Right atrium auricular region (tissue), 2 donors: ENCODE measurements around the gene NUAK2. TPM values are rescaled to one million over a fixed set of nuclear protein-coding genes. Genes with fewer than 3 reads are reported as not detected.

Experiments
- DNase-seq: peaks from one replicate; pipeline ENCODE4 v3.0.0-alpha.2; 2019; ENCODE audit warnings: low spot score
- H3K27ac ChIP-seq, 2 donors: fragments of 200-600 bp; sonication (generic); 1 replicate in 1 of 2; 2 replicates in 1 of 2; pipeline ENCODE4 v1.5.1; 2016 to 2019
- H3K27me3 ChIP-seq, 2 donors: fragments of 200-600 bp; sonication (generic); one replicate each; pipeline versions ENCODE4 v1.5.1 to v1.6.0; 2017 to 2019
- H3K36me3 ChIP-seq: fragments of 200-600 bp; sonication (generic); one replicate; pipeline ENCODE4 v1.5.1; 2016
- H3K4me1 ChIP-seq, 2 donors: fragments of 200-600 bp; sonication (generic); one replicate each; pipeline versions ENCODE4 v1.5.1 to v1.6.0; 2017 to 2019
- H3K4me3 ChIP-seq, 2 donors: fragments of 200-600 bp; sonication (generic); 1 replicate in 1 of 2; 2 replicates in 1 of 2; pipeline ENCODE4 v1.5.1; 2017 to 2019; ENCODE audit warnings: mild to moderate bottlenecking in 1 of 2, moderate library complexity in 1 of 2
- H3K9me3 ChIP-seq, 2 donors: fragments of 200-600 bp; sonication (generic); one replicate each; pipeline ENCODE4 v1.5.1; 2019
- total RNA-seq, 2 donors: library from RNA; depleted of rRNA; stranded (reverse); fragments of >200 nt; gene quantifications; one replicate each; pipeline ENCODE4 v1.1.0, GENCODE V29; 2016
- TF ChIP-seq, protein P1 (sequence below), 2 donors: fragments of 200-600 bp; sonication (generic); IDR thresholded peaks; one replicate each; pipeline ENCODE4 v1.5.1; 2019; ENCODE audit warnings: antibody characterized with exemption in 2 of 2

The NUAK2 gene
- total RNA-seq, 2 donors from 2014 or later: 0.67 to 1.7 TPM

DNA sequence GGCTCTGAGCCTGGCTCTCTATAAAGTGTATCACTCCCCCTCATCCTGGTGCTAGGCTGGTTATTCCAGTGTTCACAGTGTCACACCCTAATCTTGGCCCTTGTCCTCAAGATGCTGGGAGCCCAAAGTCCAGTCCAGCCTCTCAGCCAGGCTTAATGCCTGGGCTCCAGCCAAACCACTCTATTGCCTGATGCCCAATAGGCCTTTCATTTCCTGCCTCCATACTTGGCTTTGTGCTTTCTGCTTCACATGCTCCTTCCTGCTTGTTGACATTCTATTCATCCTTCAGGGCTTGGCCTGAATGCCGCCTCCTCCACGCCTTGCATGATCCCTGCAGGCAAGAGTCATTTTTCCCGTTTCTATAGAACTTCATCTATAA lies 33.5 kb upstream of the NUAK2 start:
- TF ChIP-seq, protein P1, sequence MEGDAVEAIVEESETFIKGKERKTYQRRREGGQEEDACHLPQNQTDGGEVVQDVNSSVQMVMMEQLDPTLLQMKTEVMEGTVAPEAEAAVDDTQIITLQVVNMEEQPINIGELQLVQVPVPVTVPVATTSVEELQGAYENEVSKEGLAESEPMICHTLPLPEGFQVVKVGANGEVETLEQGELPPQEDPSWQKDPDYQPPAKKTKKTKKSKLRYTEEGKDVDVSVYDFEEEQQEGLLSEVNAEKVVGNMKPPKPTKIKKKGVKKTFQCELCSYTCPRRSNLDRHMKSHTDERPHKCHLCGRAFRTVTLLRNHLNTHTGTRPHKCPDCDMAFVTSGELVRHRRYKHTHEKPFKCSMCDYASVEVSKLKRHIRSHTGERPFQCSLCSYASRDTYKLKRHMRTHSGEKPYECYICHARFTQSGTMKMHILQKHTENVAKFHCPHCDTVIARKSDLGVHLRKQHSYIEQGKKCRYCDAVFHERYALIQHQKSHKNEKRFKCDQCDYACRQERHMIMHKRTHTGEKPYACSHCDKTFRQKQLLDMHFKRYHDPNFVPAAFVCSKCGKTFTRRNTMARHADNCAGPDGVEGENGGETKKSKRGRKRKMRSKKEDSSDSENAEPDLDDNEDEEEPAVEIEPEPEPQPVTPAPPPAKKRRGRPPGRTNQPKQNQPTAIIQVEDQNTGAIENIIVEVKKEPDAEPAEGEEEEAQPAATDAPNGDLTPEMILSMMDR (IDR thresholded peaks at IDR 0.05): no peak
- H3K9me3 ChIP-seq: no peaks in the 10 kb centered on the region
- H3K4me1 ChIP-seq: peaks cover 0 to 7% of the 10 kb centered on the region in 2 donors
- no peaks in the 10 kb centered on the region for H3K36me3 ChIP-seq
- H3K27ac ChIP-seq: no peak overlapping the region
- no peaks in the 10 kb centered on the region for H3K27me3 ChIP-seq
- H3K4me3 ChIP-seq: no peak overlapping the region
- no peak for DNase-seq

DNA sequence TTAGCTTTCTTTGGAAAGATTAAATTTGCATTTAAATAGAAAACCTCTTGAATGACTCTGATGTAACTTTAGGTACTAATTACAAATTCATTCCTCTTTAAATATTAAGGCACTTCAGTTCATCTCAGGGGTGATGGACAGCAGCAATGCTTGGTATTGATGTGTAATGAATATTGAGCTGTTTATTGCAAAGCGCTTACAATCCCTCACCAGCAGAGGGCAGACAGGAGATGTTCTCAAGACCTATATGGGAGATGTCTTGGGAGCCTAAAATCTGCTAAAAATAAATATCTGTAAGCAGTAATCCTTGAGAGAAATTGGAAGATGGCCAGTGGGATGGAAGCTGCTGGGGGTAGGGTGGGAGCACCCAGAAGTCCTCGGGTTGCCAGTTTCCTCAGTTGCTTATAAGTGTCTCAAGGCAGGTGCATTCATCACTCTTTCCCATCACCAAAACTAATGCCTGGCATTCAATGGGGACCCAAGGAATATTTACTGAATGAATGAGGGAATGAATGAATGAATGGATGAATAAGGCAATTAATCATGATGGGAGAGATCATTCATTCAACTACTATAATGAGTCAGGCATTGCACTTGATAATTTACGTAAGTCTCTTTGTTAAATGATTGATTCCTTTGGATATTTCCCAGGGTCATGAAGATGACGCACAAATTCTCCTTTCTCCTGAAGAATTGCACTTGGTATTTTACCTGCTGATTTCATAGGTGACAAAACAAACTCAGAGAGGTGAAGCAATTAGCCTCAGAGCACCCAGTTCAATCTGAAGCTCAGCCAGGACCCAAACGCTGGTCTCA lies 32.9 kb upstream of the NUAK2 start:
- DNase-seq: peak; percentile 65
- Histone ChIP-seq H3K9me3 (no peaks in the 10 kb centered on the region), H3K36me3 (no peaks in the 10 kb centered on the region), H3K4me1 (peaks cover 0 to 7% of the 10 kb centered on the region in 2 donors), H3K4me3 (no peak overlapping the region), H3K27ac (no peak overlapping the region), H3K27me3 (no peaks in the 10 kb centered on the region)
- TF ChIP-seq, protein P1 (IDR thresholded peaks at IDR 0.05): peak; percentile 70 to 83

DNA sequence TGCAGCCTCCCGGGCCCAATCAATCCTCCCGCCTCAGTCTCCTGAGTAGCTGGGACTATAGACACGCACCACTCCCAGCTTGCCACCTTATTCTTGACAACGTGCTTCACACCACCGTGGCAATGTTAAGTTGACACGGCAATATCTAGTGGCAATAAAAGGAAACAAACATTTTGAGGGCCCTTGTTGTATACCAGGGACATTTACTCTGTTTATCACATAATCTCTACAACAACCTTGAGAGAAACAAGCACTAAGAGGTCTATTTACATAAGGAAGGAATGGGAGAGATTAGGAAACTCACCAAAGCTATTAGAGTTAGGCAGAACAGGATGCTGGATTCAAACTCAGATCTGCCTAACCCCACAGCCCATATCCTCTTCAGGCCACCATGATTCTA lies 32.1 kb upstream of the NUAK2 start:
- no peaks in the 10 kb centered on the region for H3K27me3 ChIP-seq
- no peaks in the 10 kb centered on the region for H3K36me3 ChIP-seq
- TF ChIP-seq, protein P1 (IDR thresholded peaks at IDR 0.05): no peak
- no peak overlapping the region for H3K4me3 ChIP-seq
- DNase-seq: no peak
- H3K9me3 ChIP-seq: no peaks in the 10 kb centered on the region
- H3K4me1 ChIP-seq: peaks cover 0 to 7% of the 10 kb centered on the region in 2 donors
- no peak overlapping the region for H3K27ac ChIP-seq

DNA sequence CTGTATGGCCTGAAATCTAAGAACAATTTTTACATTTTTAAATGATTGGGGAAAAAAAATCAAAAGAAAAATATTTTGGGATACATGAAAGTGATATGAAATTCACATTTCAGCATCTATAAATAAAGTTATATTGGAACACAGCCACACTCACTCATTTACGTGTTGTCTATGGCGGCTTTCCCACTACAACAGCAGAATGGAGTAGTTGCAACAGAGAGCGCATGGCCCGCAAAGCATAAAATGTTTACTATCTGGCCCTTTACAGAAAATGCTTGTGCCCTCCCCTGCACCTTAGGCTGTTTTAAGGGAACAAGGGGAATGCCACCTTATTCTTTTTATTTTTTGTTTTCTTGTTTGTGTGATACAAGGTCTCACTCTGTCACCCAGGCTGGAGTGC lies 31.6 kb upstream of the NUAK2 start:
- DNase-seq: no peak
- no peak overlapping the region for H3K27ac ChIP-seq
- H3K9me3 ChIP-seq: no peaks in the 10 kb centered on the region
- H3K27me3 ChIP-seq: no peaks in the 10 kb centered on the region
- TF ChIP-seq, protein P1 (IDR thresholded peaks at IDR 0.05): no peak
- no peaks in the 10 kb centered on the region for H3K36me3 ChIP-seq
- H3K4me1 ChIP-seq: peaks cover 0 to 7% of the 10 kb centered on the region in 2 donors
- no peak overlapping the region for H3K4me3 ChIP-seq

DNA sequence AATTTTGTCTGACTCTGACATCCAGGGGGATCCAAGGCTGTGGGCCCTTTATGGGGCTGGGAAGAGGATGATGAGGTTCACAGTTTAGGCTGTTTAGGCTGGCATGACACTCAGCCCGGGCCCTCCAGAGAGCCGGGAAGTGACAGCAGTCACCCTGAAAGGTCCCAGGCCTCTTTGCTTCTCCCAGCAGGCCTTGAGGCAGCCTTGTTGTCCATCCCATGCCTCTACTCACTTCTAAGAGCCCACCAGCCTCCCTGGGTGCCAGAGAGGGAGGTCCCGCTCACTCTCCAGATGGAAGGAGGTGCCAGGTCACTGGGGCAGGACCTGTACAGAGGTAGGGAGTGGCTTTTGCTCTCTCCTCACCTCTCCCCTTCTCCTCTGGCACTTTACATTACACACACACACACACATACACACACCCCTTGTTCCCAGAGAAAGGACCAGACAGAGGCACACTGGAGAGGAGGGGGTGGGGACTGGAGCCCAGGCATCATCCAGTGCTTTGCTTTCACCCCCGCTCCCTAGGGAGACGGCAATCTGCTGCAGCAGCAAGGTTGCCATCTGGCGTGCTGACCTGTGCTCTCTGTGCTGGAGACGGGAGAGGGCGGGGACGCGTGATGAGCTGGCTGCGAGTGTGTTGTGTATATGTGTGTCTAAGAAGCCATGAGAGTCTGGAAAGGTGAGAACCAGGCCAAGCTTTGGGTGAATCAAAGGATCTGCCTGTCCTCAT lies 30.6 kb upstream of the NUAK2 start:
- TF ChIP-seq, protein P1 (IDR thresholded peaks at IDR 0.05): no peak
- peaks cover 0 to 7% of the 10 kb centered on the region in 2 donors for H3K4me1 ChIP-seq
- no peak overlapping the region for H3K27ac ChIP-seq
- no peak overlapping the region for H3K4me3 ChIP-seq
- H3K36me3 ChIP-seq: no peaks in the 10 kb centered on the region
- no peak for DNase-seq
- no peaks in the 10 kb centered on the region for H3K9me3 ChIP-seq
- no peaks in the 10 kb centered on the region for H3K27me3 ChIP-seq
